DOHH2 (cell line): ENCODE data around the gene KIF20B.

Source experiments
- H3F3A ChIP-seq: fragments of 200-600 bp; sonication (generic), shearing (Covaris generic); 2 replicates; pipeline ENCODE4 v1.6.0; 2016; ENCODE audit warnings: antibody characterized with exemption, mild to moderate bottlenecking; ENCODE audit not compliant: control insufficient read depth, insufficient read depth
- H3K27ac ChIP-seq: fragments of 200-600 bp; sonication (generic); 2 replicates; pipeline ENCODE4 v1.5.1; 2014; ENCODE audit warnings: low read depth, mild to moderate bottlenecking, low read length, moderate library complexity
- H3K27me3 ChIP-seq: fragments of 200-600 bp; sonication (generic); 2 replicates; pipeline ENCODE4 v1.6.1; 2014; ENCODE audit warnings: mild to moderate bottlenecking, low read length, mixed read lengths; ENCODE audit not compliant: control insufficient read depth
- H3K36me3 ChIP-seq: fragments of 200-600 bp; sonication (generic); 2 replicates; pipeline ENCODE4 v1.6.1; 2014; ENCODE audit warnings: mild to moderate bottlenecking, low read length, moderate library complexity, mixed read lengths; ENCODE audit not compliant: control insufficient read depth
- H3K4me1 ChIP-seq: fragments of 200-600 bp; sonication (generic); 2 replicates; pipeline ENCODE4 v1.6.1; 2014; ENCODE audit warnings: mild to moderate bottlenecking, low read length, mixed read lengths; ENCODE audit not compliant: control insufficient read depth
- H3K4me2 ChIP-seq: fragments of 200-600 bp; sonication (generic); 2 replicates; pipeline ENCODE4 v1.6.0; 2014; ENCODE audit warnings: mild to moderate bottlenecking, low read length, moderate library complexity
- H3K4me3 ChIP-seq: fragments of 200-600 bp; sonication (generic); 2 replicates; pipeline ENCODE4 v1.5.1; 2014; ENCODE audit warnings: mild to moderate bottlenecking, low read length, mixed read lengths
- H3K79me2 ChIP-seq: fragments of 200-600 bp; sonication (generic); 2 replicates; pipeline ENCODE4 v1.6.1; 2014; ENCODE audit warnings: mild to moderate bottlenecking, low read length, mixed read lengths; ENCODE audit not compliant: control insufficient read depth
- H3K9me2 ChIP-seq: fragments of 200-600 bp; sonication (generic); replicated peaks from 2 replicates; pipeline ENCODE4 v1.6.1; 2014; ENCODE audit warnings: mild to moderate bottlenecking, low read length, mixed read lengths; ENCODE audit not compliant: control insufficient read depth
- H3K9me3 ChIP-seq: fragments of 200-600 bp; sonication (generic); 2 replicates; pipeline ENCODE4 v1.6.1; 2014; ENCODE audit warnings: antibody characterized with exemption, low read length, mixed read lengths; ENCODE audit not compliant: control insufficient read depth, insufficient read depth
- H4K20me1 ChIP-seq: fragments of 200-600 bp; sonication (generic); 2 replicates; pipeline ENCODE4 v1.6.0; 2014; ENCODE audit warnings: low read depth, mild to moderate bottlenecking, antibody characterized with exemption, low read length, moderate library complexity; ENCODE audit not compliant: control insufficient read depth, insufficient read depth
- CTCF ChIP-seq: fragments of 200-600 bp; sonication (generic); IDR thresholded peaks from one replicate; pipeline ENCODE4 v1.5.1; 2014; ENCODE audit warnings: antibody characterized with exemption, mild to moderate bottlenecking, low read depth, low read length; ENCODE audit not compliant: poor library complexity, severe bottlenecking
- EZH2phosphoT487 ChIP-seq: fragments of 200-600 bp; sonication (generic); IDR thresholded peaks from 2 replicates; pipeline ENCODE4 v1.6.1; 2017; ENCODE audit warnings: borderline replicate concordance, mild to moderate bottlenecking, antibody characterized with exemption, low read length, moderate library complexity, mixed read lengths

Gene KIF20B

GRCh38 chr10:89663144-89663543 is 38.2 kb upstream of the KIF20B start:
- TF ChIP-seq EZH2phosphoT487 = no peak
- no peak for TF ChIP-seq CTCF
- Histone ChIP-seq H3K4me2 (no peak overlapping the region), H3K4me3 (no peak overlapping the region), H3K79me2 (no peaks in the 10 kb centered on the region), H3K9me2 (no peaks in the 10 kb centered on the region), H4K20me1 (no peaks in the 10 kb centered on the region), H3K9me3 (no peaks in the 10 kb centered on the region), H3K36me3 (no peaks in the 10 kb centered on the region), H3F3A (no peaks in the 10 kb centered on the region), H3K27me3 (no peaks in the 10 kb centered on the region), H3K27ac (no peak overlapping the region), H3K4me1 (no peaks in the 10 kb centered on the region)

- TF ChIP-seq CTCF = no peak
- TF ChIP-seq EZH2phosphoT487 = no peak
- H3K9me2 ChIP-seq = no peaks in the 10 kb centered on the region
- no peaks in the 10 kb centered on the region for H3F3A ChIP-seq
These were observed 37.2 kb upstream of the KIF20B start for GRCh38 chr10:89664203-89664602.

GRCh38 chr10:89665302-89665701 is 36.1 kb upstream of the KIF20B start:
- no peaks in the 10 kb centered on the region for H3K9me3 ChIP-seq
- H3K4me2 ChIP-seq = no peak overlapping the region
- H3F3A ChIP-seq = no peaks in the 10 kb centered on the region
- no peak overlapping the region for H3K27ac ChIP-seq
- TF ChIP-seq EZH2phosphoT487 (no peak), CTCF (peak; percentile 23)
- H3K4me1 ChIP-seq = no peaks in the 10 kb centered on the region
- no peak overlapping the region for H3K4me3 ChIP-seq
- H3K27me3 ChIP-seq = no peaks in the 10 kb centered on the region
- H4K20me1 ChIP-seq = no peaks in the 10 kb centered on the region
- H3K79me2 ChIP-seq = no peaks in the 10 kb centered on the region
- H3K36me3 ChIP-seq = no peaks in the 10 kb centered on the region
- H3K9me2 ChIP-seq = no peaks in the 10 kb centered on the region

More at GRCh38 chr10:89664203-89664602, 37.2 kb upstream of the KIF20B start:
- H3K27ac ChIP-seq = no peak overlapping the region
- H3K36me3 ChIP-seq = no peaks in the 10 kb centered on the region
- no peaks in the 10 kb centered on the region for H3K4me1 ChIP-seq
- H4K20me1 ChIP-seq = no peaks in the 10 kb centered on the region
- no peaks in the 10 kb centered on the region for H3K79me2 ChIP-seq
- no peaks in the 10 kb centered on the region for H3K9me3 ChIP-seq
- no peaks in the 10 kb centered on the region for H3K27me3 ChIP-seq
- H3K4me3 ChIP-seq = no peak overlapping the region
- no peak overlapping the region for H3K4me2 ChIP-seq

GRCh38 chr10:89666138-89666537 is 35.3 kb upstream of the KIF20B start:
- H3K9me3 ChIP-seq = no peaks in the 10 kb centered on the region
- no peaks in the 10 kb centered on the region for H3F3A ChIP-seq
- no peaks in the 10 kb centered on the region for H3K9me2 ChIP-seq
- no peaks in the 10 kb centered on the region for H4K20me1 ChIP-seq
- H3K4me1 ChIP-seq = no peaks in the 10 kb centered on the region
- no peaks in the 10 kb centered on the region for H3K27me3 ChIP-seq
- TF ChIP-seq CTCF (no peak), EZH2phosphoT487 (no peak)
- H3K36me3 ChIP-seq = no peaks in the 10 kb centered on the region
- no peak overlapping the region for H3K4me2 ChIP-seq
- H3K27ac ChIP-seq = no peak overlapping the region
- H3K79me2 ChIP-seq = no peaks in the 10 kb centered on the region
- H3K4me3 ChIP-seq = no peak overlapping the region
